ENCODE measurements around the gene PCDHGC3.

Gene PCDHGC3

DNA sequence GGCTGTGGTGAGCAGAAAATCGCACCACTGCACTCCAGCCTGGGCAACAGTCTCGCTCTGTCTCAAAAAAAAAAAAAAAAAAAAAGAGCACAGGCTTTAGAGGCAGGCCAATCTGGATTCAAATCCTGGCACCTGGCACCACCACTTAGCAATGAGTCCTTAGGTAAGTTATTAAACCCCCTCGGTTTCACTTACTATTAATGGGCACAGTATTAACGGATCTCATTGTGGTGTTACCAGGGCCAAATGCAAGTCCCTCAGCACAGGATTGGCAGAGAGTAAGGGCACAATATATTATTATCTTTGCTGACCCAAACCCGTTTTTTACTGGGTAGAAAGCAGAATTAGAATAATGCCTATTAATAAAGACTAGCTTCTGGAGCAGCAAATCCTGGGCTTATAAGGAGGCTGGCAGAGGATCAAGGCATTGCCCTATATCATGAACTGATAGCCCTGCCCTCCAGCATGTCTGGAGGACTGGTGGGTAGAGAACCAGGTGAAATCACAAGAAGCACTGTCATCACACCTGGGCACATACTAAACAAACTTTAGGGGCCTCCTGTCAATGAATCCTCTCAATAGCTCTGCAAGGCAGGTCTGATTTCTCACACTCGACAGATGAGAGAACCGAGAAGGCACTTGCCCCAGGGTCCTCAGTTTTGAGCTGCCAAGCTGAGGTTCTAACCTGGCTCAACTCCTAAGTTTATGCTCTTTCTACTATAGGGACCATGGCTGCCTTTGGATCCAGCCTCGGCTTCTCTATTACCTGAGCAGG, 30.8 kb downstream of the PCDHGC3 start:
- TF ChIP-seq ARNT (IDR thresholded peaks at IDR 0.05): no peak
- no peak for TF ChIP-seq ZNF384 (IDR thresholded peaks at IDR 0.05)
- no peak for TF ChIP-seq PKNOX1 (IDR thresholded peaks at IDR 0.05)
- TF ChIP-seq CTBP1 (IDR thresholded peaks at IDR 0.05; ENCODE audit: borderline replicate concordance): no peak
- TF ChIP-seq FOXM1 (IDR thresholded peaks at IDR 0.05; ENCODE audit: borderline replicate concordance): no peak
- POLR2A ChIA-PET: no interaction called here
- CTCF ChIA-PET: interaction anchor here (0.6 to 1.8 kb wide), 5 partner anchors 12 to 283 kb away, joined by 3 to 5 read pairs (median 4); partner anchors contain the start of genes PCDHB14 and PCDHGC3
- DNase-seq (ENCODE audit: extremely low spot score): no peak

DNA sequence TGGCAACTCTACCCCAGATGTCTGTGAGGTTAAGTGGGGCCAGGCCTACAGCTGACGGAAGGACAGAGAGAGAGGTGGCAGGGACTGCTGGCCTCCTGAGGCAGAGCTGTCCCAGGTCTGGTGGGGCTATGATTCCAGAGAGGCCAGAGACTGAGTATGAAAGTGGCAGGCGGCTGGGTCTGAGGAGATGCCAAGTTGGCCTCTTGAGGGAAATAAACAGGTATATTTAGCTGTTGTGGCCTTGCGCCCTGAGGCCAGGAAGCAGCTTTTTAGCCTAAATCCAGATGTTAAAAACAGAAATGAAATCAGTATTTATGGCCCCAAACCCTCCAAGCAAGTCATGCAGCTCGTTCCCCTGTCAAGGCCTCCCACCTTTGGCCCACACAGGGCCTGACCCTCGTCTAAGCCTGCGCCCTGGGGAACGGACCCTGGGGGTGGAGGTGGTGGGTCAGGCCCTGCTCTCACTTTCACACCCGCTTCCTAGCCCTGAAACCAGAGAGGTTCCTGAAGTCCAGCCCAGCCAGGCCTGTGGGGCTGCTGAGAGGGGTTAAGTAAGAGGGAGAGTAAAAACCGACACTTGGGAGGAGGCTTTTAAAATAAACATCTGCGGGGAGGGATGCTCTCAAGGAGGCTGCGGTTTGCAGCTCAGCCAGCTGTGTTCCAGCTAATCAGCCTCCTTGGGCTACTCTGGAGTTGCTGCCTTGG, 31.8 kb downstream of the PCDHGC3 start:
- CTCF ChIA-PET: interaction anchor here (0.6 to 1.8 kb wide), 7 partner anchors 11 to 284 kb away, joined by 3 to 5 read pairs (median 3); partner anchors contain the start of genes PCDHB14 and PCDHGC3
- no peak for TF ChIP-seq ELF4 (IDR thresholded peaks at IDR 0.05)
- DNase-seq (ENCODE audit: extremely low spot score): no peak
- POLR2A ChIA-PET: interaction anchor here (0.7 kb wide), 1 partner anchor 187 kb away, joined by 3 read pairs; the partner anchor contains the start of gene TAF7

GRCh38 chr5:141508440-141508797, 32.7 kb downstream of the PCDHGC3 start:
- DNase-seq (ENCODE audit: extremely low spot score): no peak
- no peak for TF ChIP-seq FOXK2 (IDR thresholded peaks at IDR 0.05)
- TF ChIP-seq BHLHE40 (IDR thresholded peaks at IDR 0.05; ENCODE audit: borderline replicate concordance): no peak
- POLR2A ChIA-PET: interaction anchor here (0.7 kb wide), 1 partner anchor 188 kb away, joined by 3 read pairs; the partner anchor contains the start of gene TAF7
- CTCF ChIA-PET: interaction anchor here (0.8 to 1.8 kb wide), 4 partner anchors 13 to 87 kb away, joined by 3 to 4 read pairs (median 3); partner anchors contain the start of genes PCDHGA11 and PCDHGC3

DNA sequence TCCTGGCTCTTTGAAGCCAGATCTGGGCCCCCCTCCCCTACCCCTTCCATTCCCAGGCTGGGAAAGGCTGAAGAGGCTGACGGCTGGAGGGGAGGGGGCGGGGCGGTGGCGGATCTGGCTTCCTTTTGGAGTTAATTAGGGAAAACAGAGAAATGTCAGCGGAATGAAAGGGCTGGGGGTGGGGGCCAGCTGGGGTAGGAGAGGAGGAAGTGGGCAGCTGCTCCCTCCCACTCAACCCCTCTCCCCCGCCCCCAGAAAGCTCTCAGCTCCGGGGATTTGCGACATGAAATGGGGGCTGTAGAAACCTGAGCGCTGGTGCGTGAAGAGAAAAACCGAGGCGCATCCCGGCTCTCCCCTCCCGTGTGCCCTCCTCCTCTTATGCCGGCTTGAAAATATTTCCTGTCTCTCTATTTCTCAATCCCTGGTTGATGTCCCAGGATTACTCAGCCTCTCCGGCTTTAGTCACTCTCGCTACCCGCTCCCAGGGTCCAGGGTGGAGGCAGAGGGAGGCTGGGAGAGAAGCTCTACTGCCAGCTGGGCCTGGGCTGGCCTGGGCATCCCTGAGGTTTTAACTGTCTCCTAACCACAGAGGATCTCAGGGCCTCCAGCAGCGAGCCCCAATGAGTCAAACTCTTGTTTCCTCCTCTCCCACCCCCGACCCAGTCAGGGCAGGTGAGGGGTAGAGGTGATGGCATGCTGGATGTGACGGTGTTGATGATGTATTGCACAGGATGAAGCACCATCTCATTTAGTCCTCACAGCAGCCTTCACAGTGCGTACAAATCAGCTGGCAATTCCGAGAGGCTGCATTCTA, 33.2 kb downstream of the PCDHGC3 start:
- no peak for DNase-seq (ENCODE audit: extremely low spot score)
- ChIA-PET CTCF (interaction anchor here (0.8 to 1.8 kb wide), 6 partner anchors 9 to 264 kb away, joined by 3 to 4 read pairs (median 3); partner anchors contain the start of genes PCDHB15, PCDHGA11 and PCDHGC3), POLR2A (no interaction called here)

GRCh38 chr5:141510160-141510559, 34.4 kb downstream of the PCDHGC3 start:
- ChIA-PET POLR2A (no interaction called here), CTCF (interaction anchor here (1.1 to 1.4 kb wide), 2 partner anchors 89 to 265 kb away, joined by 3 to 6 read pairs; partner anchors contain the start of genes PCDHB15 and PCDHGA11)
- no peak for TF ChIP-seq ZNF384 (IDR thresholded peaks at IDR 0.05)
- TF ChIP-seq FOXA1 (IDR thresholded peaks at IDR 0.05): no peak
- no peak for TF ChIP-seq PKNOX1 (IDR thresholded peaks at IDR 0.05)
- TF ChIP-seq NFRKB (IDR thresholded peaks at IDR 0.05): no peak
- TF ChIP-seq SUZ12 (IDR thresholded peaks at IDR 0.05): no peak
- no peak for TF ChIP-seq LEF1 (IDR thresholded peaks at IDR 0.05; ENCODE audit: borderline replicate concordance)
- no peak for TF ChIP-seq L3MBTL2 (conservative IDR thresholded peaks at IDR 0.05)
- no peak for TF ChIP-seq TARDBP (IDR thresholded peaks at IDR 0.05)
- no peak for TF ChIP-seq ELF4 (IDR thresholded peaks at IDR 0.05)
- no peak for TF ChIP-seq FOXM1 (IDR thresholded peaks at IDR 0.05; ENCODE audit: borderline replicate concordance)
- DNase-seq (ENCODE audit: extremely low spot score): no peak

More for the DNA sequence above, 33.2 kb downstream of the PCDHGC3 start:
- no peak for TF ChIP-seq PKNOX1 (IDR thresholded peaks at IDR 0.05)
- no peak for TF ChIP-seq ELF4 (IDR thresholded peaks at IDR 0.05)
- TF ChIP-seq FOXM1 (IDR thresholded peaks at IDR 0.05; ENCODE audit: borderline replicate concordance): no peak
- no peak for TF ChIP-seq HDGF (IDR thresholded peaks at IDR 0.05; ENCODE audit: borderline replicate concordance)

DNA sequence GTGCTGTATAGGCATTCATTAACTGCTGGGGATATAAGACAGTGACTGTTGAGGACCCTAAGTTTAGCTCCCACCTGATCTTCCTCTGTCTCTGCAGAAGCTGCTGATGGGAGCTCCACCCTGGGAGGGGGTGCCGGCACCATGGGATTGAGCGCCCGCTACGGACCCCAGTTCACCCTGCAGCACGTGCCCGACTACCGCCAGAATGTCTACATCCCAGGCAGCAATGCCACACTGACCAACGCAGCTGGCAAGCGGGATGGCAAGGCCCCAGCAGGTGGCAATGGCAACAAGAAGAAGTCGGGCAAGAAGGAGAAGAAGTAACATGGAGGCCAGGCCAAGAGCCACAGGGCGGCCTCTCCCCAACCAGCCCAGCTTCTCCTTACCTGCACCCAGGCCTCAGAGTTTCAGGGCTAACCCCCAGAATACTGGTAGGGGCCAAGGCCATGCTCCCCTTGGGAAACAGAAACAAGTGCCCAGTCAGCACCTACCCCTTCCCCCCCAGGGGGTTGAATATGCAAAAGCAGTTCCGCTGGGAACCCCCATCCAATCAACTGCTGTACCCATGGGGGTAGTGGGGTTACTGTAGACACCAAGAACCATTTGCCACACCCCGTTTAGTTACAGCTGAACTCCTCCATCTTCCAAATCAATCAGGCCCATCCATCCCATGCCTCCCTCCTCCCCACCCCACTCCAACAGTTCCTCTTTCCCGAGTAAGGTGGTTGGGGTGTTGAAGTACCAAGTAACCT, 35.3 kb downstream of the PCDHGC3 start:
- DNase-seq (ENCODE audit: extremely low spot score): no peak
- ChIA-PET CTCF (interaction anchor here (0.5 to 1.4 kb wide), 4 partner anchors 11 to 668 kb away, joined by 3 to 6 read pairs (median 4); partner anchors contain the start of genes PCDHGA11 and PCDHGC3), POLR2A (no interaction called here)
- TF ChIP-seq ELF4 (IDR thresholded peaks at IDR 0.05) (no peak), HDGF (IDR thresholded peaks at IDR 0.05; ENCODE audit: borderline replicate concordance) (no peak), ZNF384 (IDR thresholded peaks at IDR 0.05) (no peak), FOXM1 (IDR thresholded peaks at IDR 0.05; ENCODE audit: borderline replicate concordance) (no peak), SP1 (IDR thresholded peaks at IDR 0.05) (no peak), FOXA1 (IDR thresholded peaks at IDR 0.05) (no peak), SUZ12 (IDR thresholded peaks at IDR 0.05) (no peak)
